Upper lobe of left lung (tissue), 4 donors: ENCODE results near the gene SAMD11.

Experiments used
- CTCF ChIP-seq, 6 experiments: fragments of 450-650 bp in 4 of 6; fragments of 200-600 bp in 2 of 6; sonication (generic) in 2 of 6; IDR thresholded peaks; one replicate each; pipeline ENCODE4 v1.5.1; 2016 to 2019; ENCODE audit warnings: antibody characterized with exemption in 6 of 6
- EP300 ChIP-seq, 4 donors: sonication (generic); formaldehyde crosslinking; IDR thresholded peaks; one replicate each; pipeline ENCODE4 v1.5.1; 2017; ENCODE audit warnings: antibody characterized with exemption in 4 of 4, control low read depth in 2 of 4

- peak in 1 of 6 experiments; percentile 15 for TF ChIP-seq CTCF (IDR thresholded peaks at IDR 0.05)
- no peak for TF ChIP-seq EP300 (IDR thresholded peaks at IDR 0.05)
These were observed 16.6 kb downstream of the SAMD11 start for GRCh38 chr1:940107-941014.
